Stimulated activated CD8-positive, alpha-beta memory T cell treated with anti-CD3 and anti-CD28 coated beads, Interleukin-2, amount 100 ng/mL, for 1 hour (primary cell): ENCODE measurements around the gene XYLT1.

Experiments
- DNase-seq, 2 donors: peaks; one replicate each; pipeline ENCODE4 v3.0.0-alpha.2; 2020; ENCODE audit warnings: low read depth in 2 of 2

Gene XYLT1

DNA sequence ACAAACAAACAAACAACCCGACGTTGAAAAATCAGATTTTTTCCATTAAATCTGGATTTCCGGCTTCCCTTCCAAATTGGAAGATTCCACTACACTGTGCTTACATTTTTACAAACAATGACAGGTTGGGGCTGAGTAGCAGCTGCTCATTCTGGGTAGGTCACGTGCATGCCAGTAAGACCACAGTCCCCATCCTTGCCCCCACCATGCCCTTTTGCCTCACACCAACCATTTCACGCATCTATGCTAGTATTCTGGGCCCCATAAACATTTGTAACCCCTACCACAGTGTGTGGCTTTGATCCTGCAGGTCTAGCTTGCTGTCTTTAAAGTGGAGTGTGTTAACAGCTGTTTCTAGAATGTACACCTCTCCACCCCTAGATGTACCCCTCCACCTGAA, 366.1 kb downstream of the XYLT1 start:
- no peak for DNase-seq

DNA sequence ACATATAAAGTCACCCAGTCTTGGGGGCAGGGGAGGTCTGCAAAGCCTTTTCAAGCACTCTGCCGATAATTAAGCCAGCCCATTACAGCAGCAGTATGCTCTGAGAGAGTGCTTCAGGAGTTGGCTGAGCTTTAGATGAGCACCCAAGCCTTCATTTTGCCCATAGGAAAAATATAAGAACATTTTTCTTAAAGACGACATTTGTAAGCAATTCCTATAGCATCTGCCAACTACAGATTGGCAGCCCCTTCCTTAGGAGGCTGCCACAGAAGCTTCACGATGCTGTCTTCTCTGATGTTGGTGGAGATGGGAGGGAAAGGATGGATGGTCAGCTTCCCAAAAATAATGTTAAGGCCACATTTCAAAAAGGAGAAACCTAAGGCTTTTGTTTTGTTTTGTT, 367.5 kb downstream of the XYLT1 start:
- no peak for DNase-seq

DNA sequence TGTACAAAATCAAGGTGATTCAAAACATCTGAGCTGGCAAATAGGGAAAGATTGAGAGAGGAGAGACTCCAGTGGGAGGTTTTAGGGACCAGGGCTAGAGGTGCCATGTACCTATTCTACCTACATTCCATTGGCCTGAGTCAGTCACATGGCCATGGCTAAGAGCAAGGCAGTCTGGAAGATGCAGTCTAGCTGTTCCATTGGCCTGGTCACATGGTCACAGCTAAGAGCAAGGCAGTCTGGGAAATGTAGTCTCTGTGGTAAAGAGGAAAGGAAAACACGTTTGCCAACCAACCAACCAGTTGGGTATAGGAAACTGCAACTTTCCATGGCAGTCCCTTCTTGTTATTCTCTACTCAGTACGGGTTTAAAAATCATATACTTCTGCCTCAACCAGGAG, 369.1 kb downstream of the XYLT1 start:
- no peak for DNase-seq

DNA sequence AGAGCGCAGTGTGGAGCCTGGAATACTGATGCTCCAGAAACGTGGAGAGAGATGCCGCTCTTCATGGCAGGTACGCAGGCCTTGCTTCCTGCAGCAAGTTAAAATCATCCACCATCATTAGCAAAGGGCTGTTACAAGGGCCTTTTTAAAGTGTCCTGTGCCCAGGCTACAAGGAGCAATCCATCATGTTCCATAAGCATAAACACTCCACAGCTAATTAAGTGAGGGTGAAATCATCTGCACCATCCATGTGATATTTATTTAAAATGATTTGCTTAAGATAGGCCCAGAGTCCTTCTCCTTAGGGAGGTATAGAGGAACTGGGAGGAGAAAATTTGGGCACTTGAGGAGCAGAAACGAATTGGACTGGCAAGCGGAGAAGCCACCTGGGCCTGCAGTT, 372.1 kb downstream of the XYLT1 start:
- DNase-seq = no peak

DNA sequence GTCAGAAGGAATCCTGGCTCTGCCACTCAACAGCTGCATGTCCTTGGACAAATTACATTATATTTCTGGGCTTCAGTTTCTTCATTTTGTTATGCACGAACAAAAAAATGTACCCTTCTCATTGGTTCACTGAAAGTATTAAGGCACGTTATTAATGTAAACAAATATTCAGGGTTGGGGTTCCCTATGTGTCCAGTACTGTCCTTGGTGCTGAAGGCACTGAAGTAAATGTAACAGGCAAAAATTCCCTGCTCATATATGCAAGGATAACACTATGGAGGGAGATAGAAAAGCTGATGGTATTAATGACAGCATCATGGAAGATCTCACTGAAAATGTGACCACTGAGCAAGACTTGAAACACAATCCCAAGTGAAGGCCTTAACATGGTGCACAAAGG, 386.6 kb downstream of the XYLT1 start:
- DNase-seq = no peak

DNA sequence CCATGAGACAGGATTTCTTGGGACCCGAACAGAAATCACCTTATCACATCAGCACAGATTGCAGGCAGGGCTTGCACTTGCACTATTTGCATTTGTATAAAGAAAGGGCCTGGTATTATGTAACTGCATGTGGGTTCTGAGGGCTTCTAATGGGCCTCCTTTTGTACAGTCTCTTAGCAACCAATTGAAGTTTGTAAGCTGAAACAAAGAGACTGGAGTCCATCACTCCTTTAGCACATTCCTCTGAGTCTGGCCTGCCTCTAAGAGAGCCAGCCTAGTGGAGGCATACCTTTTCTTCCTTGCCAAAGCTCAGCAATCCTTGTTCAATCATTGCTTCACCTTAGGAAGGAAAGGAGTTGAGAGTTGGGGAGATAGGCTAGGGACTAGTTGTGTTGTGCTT, 387.1 kb downstream of the XYLT1 start:
- DNase-seq = no peak

DNA sequence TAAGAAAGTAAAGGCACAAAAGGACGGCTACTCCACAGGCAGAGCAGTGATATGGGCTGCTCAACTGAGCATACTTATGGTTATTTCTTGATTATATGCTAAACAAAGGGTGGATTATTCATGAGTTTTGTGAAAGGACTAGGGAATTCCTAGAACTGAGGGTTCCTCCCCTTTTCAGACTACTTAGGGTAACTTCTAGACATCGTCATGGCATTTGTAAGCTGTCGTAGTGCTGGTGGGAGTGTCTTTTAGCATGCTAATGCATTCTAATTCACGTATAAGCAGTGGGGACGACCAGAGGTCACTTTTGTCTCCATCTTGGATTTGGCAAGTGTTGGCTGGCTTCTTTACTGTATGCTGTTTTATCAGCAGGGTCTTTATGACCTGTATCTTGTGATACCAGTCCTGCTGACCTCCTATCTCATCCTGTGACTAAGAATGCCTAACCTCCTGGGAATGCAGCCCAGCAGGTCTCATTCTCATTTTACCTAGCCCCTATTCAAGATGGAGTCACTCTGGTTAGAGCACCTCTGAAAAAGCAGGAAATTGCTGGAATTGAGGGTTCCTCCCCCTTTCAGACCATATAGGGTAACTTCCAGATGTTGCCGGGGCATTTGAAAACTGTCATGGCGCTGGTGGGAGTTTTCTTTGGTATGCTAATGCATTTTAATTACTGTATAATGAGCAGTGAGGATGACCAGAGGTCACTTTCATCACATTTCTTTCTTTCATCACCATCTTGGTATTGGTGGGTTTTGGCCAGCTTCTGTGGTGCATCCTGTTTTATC, 388.5 kb downstream of the XYLT1 start:
- no peak for DNase-seq

DNA sequence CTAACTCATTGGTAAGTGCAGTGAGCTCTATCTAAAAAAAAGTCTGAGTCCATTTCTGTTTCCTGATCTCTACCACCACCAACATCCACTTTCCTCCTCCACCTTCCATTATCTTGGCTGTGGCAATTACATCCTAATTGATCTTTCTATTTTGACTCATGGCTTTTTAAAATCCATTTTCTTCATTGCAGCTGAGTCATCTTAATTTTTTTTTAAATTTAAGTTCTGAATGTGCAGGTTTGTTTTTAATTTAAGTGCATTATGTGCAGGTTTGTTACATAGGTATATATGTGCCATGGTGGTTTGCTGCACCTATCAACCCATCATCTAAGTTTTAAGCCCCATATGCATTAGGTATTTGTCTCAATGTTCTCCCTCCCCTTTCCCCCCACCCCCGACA, 390.7 kb downstream of the XYLT1 start:
- DNase-seq = no peak

DNA sequence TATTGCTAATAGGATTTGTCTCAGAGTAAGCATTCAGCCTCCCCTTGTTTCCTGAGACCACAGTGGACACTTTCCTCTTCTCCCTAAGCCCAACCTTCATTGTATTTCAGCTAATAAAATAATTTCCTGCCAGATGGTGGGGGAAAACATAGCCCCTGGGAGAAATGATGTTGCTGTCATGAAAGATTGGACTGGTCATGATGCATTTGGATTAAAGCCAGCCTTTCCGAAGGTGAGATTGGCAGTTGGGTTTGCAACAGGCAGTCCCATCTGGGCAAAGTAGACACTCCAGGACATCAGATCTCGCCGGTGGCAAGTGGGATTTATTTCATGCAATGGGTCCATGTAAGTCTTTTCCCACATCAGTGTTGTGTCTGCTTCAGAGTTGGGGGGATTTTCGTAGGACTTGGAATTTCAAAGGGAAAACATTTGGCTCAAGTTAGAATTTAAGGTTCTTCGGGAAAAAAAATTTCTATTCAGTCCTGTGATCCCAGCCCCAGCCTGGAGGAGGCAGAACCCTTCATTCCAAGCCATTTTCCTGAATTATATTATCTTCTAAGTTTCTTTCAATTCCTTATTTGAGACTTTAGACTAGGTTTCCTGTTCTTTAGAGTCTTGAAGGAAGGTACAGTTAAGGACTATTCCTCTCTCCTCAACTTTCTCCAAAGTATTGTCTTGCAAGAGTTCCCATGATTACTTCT, 391.7 kb downstream of the XYLT1 start:
- DNase-seq = no peak

DNA sequence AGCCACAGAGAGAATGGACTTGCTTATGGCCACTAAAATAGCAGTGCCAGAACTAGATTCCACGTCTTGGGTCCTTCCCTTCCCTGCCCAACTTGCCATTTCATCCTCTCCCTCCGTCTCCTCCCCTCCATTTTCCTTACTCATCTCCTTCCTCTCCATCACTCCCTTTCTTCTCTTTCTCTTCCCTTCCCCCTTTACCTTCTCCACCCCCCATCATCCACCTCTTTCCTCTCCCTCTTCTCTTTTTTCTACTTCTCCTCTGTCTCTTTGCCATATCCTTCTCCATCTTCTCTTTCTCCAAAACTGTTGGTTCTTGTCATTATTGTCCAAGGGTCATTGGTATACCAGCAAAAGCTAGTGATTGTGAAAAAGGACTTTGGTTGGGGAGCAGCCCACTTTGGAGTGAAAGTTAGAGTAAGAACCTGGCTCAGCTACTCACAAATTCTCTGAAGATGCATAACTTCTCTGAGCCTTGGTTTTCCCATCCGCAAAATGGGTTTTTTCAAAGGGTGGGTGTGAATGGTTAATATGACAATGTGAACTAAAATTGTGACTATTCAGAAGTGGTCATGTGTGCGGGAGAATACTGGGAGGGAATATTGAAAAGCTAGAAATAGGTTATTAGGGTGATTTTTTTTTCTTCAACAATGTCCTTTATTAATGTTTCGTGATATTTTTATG, 393.8 kb downstream of the XYLT1 start:
- DNase-seq = no peak

DNA sequence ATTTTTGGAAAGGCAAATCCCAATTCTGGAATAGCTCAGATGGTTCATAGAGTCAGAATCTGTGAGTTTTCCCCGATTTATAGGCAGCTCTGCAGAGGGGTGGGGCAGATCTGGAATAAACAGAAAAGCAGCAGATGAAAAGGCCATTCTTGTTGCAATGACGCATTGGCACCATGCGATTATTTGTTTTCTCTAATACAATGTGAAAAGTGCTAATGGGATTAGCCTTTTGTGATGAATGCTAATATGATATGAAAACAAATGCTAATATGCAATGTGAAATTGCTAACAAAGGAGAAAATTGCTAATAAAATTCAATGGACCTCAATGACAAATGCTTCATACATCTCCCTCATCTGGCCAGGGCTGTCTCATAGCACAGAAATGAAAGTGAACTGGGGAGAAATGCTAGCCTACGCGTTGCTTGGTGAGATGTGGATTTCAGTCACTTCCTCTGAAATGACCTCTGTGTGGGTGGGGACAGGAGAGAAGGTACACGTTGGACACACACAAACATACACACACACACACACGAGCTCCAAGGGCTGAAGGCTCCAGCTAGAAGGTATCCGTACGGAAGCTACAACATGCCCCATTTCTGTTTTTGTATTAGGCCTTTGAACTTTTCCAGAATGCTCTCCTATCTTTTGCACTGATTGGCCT, 394.5 kb downstream of the XYLT1 start:
- DNase-seq = no peak

DNA sequence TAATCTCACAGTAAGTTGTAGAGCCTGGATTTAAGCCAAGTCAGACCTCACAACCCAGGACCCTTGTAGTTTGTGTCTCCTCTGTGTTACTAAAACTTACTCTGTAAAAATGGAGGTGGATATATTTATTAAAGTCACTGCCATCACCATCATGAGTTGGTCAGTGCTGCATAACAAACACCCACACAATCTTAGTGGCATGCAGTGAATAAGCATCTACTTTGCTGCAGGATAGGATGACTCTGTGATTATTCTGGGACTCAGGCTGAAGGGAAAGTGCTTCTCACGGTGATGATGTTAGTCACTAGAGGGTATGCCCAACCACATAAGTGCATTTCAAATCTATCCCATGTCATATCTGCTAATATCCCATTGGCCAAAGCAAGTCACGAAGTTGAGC, 398.7 kb downstream of the XYLT1 start:
- no peak for DNase-seq

DNA sequence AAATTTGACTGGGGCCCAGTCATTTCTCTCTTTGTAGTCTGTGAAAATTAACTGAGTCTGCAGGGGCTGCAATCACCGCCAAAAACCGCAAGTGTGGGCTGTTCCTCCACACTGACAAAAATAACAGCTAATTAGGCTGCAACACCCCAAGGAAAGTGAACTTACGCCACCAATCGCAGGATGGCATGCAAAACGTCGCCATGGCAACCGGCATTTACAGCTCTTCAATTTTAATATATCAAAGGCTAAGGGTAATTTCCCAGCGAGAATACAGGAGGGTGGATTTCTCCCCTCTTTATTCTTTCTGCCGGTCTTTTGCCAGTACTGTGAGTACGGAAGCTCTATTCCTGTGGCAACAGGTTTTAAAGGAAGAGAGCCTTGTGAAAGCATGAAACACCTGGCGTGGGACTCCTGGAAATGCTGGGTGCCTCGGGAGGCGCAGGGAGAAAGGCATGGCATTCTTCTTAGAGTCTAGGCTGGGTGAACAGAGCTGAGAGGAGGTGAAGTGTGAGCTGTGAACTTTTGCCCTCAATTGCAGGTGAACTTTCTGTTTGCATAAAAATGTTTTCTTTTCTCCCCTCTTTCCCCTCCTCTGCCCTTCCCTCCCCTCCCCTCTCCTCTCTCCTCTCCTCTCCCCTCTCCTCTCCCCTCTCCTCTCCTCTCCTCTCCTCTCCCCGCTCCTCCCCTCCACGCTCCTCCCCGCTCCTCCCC, 399.7 kb downstream of the XYLT1 start:
- DNase-seq = peak; percentile 46 to 48

DNA sequence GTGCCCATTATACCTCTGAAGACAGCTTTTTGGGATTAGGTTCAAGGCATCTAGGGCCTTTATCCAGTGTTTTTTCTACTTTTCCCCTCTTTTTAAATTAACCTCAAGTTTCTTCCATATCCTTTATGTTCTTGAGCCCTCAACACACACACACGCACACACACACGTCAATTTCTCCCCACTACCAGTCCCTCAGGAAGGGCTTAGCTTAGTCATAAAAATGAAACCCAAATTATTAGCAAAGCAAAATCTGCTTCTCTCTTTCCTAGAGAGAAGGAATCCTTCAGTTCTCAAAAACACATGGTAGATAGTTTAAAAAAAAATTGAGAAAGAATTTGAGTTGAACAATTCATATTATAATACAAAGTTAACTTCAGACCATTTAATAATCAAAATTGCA, 401.1 kb downstream of the XYLT1 start:
- no peak for DNase-seq

DNA sequence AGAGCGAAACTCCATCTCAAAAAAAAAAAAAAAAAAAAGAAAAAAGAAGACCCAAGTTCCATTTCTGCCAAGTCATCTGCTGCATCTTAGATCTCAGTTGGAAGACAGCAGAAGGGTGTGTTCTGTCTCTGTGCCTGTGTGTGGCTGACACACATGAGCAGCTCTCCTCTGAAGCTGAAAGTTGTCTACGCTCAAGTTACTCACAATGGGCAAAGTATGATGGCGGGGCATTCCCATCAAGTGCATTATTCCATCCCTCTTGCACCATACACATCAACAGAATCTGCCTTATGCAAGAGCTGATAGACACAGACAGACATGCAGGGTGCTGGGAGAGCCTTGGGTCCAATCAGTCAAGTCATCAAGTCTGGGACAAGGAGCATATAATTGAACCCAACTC, 402.2 kb downstream of the XYLT1 start:
- DNase-seq = no peak

DNA sequence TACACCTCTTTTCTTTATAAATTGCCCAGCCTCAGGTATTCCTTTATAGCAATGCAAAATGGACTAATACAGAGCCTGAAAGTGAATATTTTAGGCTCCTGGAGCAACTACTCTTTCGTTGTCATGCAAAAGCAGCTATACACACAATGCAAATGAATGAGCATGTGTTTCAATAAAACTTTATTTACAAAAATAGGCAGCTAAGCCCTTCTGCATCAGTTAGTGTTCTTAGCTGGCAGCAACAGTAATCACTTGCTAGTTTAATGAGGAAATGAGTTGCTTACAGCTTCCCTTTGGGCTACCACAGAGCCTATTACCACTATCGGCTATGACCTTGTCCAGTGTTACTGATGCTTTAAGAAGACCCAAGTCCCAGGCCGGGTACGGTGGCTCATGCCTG, 402.9 kb downstream of the XYLT1 start:
- no peak for DNase-seq

DNA sequence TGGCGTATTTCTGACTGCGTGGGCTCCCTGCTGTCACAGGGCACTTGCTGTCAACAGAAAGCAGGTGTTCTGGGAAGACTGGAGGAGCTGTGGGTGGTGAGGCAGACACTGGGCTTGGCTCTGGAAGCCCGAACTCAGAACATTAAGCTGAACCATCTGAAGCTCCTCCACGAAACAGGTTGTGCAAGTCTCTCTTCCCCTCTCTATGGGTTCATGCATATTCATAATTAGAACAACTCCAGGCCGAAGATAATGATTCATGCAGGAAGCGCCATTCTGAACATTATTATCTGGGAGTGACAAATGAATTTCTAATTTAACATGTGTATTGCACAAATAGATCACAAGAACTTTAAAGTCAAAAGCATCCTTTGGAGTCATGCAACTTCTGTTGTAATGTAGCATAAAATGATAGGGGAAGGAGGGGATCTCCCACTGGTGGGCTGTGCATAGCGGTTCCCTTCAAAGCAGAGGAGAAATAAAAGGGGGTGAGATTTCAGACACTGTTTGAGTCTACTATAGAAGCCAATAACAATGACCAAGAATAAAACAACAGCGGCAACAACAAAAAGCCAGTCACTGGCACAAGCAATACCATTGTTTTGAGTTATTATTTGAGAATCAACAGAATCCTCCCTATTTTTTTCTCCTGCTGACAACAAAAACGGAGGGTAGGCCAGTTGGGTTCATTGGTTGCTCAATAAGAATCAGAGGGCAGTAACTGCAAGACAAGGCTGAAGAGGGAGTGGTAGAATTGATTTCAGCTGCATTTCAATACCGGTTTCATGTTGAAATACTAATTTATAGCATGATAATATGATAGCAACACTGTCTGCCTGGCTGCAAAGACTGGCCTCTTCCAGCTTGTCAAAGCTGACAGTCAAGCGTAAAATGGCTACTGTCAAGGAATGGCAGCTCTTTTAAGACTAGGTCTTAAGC, 407.3 kb downstream of the XYLT1 start:
- no peak for DNase-seq

DNA sequence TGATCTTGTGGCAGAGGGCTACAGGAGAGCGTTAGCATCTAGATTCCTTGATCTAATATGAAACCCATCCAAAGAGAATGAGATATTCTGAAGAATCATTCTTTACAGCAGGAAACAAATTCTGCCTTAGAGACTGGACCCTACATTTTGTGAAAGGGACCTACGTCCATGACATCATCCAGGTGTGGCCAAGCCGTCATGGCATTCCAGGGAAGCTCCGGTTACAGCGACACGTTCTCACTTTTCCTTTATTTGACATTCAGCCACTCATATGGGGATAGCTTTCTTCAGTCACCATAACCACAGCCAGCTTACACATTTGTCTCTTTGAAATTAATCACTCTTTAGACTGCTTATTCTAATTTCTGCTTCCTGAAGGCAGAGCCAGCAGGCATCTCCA, 408.1 kb downstream of the XYLT1 start:
- no peak for DNase-seq

DNA sequence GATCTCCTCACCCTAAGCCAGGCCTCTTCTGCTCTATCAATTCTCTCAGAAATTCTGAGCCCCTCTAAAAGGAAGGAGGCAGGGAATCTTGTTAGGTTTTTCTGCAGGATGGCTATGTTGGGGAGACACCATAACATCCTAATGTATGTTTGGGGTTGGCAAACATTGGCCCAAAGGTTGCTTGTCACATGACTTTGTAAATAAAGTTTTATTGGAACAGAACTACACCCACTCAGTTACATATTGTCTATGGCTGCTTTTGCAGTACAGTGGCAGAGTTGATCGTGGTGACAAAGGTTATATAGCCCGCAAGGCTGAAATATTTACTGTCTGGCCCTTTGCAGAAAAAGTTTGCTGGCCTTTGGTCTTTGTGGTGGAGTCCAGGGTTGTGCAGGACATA, 409.4 kb downstream of the XYLT1 start:
- DNase-seq = no peak

DNA sequence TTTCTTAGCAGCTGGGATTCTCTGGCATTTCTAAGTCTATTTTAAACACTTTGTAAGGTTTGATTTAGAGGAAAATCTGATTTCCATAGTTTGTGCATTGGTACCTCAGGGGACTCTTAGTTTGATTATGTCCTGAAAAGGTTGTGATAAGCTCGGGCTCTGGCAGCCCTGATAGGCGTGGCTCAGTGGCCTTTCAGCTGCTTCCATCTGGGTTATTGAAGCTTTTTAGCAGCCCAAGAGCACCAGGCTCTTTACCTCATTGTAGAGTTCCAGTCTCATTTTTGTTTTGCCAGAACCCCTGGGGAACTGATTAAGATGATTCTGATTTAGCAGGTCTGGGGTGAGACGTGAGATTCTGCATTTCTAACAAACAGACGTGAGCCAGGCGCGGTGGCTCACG, 412.3 kb downstream of the XYLT1 start:
- DNase-seq = no peak

DNA sequence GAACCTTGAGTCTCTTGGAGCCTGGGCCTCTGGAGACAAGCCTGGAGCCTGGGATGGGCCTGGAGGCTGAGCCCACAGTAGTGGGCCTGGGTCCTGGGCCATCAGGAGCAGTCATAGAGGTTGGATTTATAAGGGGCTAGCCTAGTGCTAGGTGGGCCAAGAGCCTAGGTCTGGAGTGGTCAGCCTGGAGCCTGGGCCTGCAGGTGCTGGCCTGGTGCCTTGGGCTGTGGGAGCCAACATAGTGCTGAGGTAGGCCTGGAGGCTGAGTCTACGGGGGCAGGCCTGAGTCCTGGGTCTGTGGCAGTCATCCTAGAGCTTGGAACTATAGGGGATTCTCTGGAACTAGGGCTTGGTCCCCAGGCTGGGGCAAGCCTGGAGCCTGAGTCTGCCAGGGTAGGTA, 414.1 kb downstream of the XYLT1 start:
- no peak for DNase-seq
